GM20431 (cell line): ENCODE data around the gene ACOT9.

Experiments used
- in situ Hi-C: fragments of 300-500 bp; cut with MseI, MboI; formaldehyde crosslinking; loops from one replicate; pipeline ENCODE4 v1.15.0; 2020; ENCODE audit warnings: low sequenced_read_pairs; ENCODE audit not compliant: unreplicated experiment

The ACOT9 gene

DNA sequence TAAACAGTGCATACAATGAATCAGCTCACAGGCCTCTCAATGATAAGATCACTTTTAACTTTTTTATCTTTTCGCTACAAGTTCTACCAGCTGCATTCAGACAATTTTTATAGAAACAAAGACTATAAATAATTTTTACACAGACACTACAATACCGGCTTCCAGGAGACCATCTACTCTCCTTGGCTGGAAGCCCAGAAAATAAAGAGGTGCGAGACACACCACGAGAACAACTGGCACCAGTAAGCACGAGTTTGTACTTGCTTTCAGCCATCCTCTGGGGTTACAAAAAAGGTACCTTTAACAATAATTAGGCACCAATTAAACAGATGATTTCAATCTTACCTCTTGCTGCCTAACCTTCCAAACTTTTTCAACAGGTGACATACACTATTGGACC lies 87.0 kb downstream of the ACOT9 start:
- in situ Hi-C loops: no loop called here
